22Rv1 (cell line): ENCODE data around the gene BABAM2.

Experiments
- H3K27ac ChIP-seq: fragments of 450-650 bp; 2 replicates; pipeline ENCODE4 v1.5.1; 2017
- ZFX ChIP-seq: fragments of 450-650 bp; IDR thresholded peaks from 2 replicates; pipeline ENCODE4 v1.6.1; 2017; ENCODE audit warnings: antibody characterized with exemption, borderline replicate concordance
- TF ChIP-seq, protein P1 (sequence below): fragments of 450-650 bp; IDR thresholded peaks from 2 replicates; pipeline ENCODE4 v1.5.1; 2017; ENCODE audit warnings: mild to moderate bottlenecking

BABAM2 gene

DNA sequence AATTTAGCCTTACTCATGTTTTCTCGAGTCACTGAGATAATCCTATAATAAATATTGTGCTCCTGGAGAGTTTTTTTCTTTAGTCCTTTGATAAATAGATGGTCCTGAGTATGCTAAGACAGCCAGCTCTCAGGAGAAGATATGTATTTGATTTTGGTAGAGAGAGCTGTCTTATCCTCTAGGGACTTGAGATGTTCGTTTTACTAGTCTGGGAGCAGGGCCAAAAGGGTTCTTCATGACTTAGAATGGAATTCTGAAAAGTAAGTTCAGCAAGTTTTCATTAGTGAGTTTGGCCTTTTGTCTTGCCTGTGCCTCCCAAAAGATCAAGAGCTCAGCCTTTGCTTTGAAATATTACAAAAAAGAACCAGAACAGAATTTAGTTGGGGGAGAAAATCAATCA, 246.7 kb downstream of the BABAM2 start:
- no peak overlapping the region for H3K27ac ChIP-seq
- TF ChIP-seq ZFX, result no peak
- TF ChIP-seq, protein P1, sequence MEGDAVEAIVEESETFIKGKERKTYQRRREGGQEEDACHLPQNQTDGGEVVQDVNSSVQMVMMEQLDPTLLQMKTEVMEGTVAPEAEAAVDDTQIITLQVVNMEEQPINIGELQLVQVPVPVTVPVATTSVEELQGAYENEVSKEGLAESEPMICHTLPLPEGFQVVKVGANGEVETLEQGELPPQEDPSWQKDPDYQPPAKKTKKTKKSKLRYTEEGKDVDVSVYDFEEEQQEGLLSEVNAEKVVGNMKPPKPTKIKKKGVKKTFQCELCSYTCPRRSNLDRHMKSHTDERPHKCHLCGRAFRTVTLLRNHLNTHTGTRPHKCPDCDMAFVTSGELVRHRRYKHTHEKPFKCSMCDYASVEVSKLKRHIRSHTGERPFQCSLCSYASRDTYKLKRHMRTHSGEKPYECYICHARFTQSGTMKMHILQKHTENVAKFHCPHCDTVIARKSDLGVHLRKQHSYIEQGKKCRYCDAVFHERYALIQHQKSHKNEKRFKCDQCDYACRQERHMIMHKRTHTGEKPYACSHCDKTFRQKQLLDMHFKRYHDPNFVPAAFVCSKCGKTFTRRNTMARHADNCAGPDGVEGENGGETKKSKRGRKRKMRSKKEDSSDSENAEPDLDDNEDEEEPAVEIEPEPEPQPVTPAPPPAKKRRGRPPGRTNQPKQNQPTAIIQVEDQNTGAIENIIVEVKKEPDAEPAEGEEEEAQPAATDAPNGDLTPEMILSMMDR, result no peak

DNA sequence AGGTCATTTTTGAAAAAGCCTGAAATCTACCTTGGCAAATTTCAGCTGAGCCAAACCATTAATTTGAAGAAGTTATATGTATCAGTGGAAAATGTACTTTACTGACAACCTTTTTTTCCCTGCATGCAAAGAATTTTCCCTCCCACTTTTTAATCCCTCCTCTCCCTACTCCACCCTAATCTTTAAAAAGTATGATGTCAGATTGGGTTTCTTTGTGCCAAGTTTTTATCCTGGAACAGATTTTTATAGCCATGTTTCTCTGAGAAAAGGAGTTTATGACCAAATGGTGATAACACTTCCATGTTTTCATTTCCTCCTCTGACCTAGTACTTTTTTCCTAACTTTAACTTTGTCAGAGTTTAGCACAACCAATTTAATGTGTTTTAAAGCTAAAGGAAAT, 251.9 kb downstream of the BABAM2 start:
- TF ChIP-seq, protein P1, result no peak
- no peak for TF ChIP-seq ZFX
- H3K27ac ChIP-seq, result no peak overlapping the region

DNA sequence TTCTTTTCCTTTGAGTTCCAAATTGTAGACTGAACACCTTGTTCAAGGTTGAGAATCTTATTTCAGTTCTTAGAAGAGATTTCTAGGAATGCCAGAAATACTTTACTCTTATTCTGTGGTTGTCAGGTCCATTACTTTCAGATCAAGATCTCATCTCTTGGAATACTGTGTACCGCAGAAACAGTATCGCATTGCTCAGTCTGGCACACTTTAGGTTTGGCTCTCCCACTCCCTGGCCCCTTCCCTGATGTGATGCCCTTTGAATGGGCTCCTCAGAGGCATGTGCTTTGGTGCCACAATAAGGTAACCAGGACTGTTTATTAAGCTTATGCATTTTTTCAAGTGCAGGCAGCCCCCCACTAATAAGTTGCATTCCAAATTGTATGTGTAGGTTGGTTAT, 257.5 kb downstream of the BABAM2 start:
- no peak overlapping the region for H3K27ac ChIP-seq
- TF ChIP-seq, protein P1, result no peak
- no peak for TF ChIP-seq ZFX

DNA sequence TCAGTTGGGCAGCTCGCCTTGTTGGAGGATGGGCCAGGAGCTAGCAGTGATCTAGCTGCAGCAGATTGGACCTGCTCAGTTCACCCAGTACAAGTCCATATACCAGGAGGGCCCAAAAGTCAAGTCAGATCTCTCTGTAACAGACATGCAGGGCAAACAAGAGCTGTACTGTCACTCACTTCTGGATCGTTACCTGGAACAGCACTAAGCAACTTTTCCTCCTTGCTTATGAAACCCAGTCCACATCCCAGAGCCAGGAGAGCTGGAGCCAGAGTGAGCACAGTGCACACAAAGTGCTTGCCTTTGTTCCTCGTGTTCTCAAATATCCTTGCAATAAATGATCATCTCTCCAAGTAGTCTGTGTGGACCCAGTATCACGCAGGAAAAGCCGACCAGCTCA, 258.0 kb downstream of the BABAM2 start:
- TF ChIP-seq, protein P1, result no peak
- no peak for TF ChIP-seq ZFX

DNA sequence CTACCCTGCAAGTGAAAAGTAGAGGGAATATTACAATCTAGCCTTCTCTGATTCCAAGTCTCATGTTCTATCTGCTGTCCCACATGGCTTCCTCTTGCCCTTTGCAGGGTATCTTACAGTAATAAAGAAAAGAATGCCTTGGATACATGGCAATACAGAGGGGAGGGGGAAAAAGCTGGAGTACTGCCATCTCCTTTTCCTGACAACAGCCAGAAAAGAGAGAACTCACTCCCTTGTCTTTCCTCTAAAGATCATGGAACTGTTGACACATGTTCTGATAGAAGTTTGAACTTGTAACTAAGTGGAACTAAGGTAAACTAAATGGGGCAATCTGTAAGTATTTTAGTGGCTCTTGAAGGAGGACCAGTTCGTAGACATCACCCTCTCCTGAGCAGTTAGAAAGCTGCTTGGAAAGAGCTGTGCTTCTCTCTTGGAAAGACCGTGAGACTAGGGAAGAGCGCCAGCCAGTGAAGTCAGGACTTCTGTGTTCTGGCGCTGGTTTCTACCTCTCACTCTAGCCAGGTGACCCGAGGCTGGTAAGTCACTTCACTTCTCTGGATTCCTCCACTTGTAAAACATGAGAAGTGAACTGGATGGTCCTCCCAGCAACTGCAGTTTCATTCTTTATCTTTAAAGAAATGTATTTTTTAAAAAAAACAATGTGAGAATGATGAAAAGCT, 259.8 kb downstream of the BABAM2 start:
- TF ChIP-seq, protein P1, result no peak
- TF ChIP-seq ZFX, result no peak
- H3K27ac ChIP-seq, result no peak overlapping the region

More for the DNA sequence above, 258.0 kb downstream of the BABAM2 start:
- no peak overlapping the region for H3K27ac ChIP-seq

DNA sequence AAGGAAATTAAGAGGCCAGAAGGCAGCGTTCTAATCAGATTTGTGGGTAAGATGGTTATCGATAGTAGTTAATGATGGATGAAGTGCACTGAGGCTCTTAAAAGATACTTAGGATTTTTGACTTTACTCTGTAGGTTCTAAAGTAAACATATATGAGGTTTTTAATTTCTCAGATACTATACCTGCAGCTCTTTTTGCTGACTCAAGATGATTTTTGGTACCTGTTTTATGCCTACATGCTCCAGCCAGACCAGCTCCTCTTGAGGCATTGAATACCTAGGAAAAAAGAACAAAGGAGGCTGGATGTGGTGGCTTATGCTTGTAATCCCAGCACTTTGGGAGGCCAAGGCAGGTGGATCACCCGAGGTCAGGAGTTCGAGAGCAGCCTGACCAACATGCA, 260.5 kb downstream of the BABAM2 start:
- no peak overlapping the region for H3K27ac ChIP-seq
- TF ChIP-seq, protein P1, result no peak
- no peak for TF ChIP-seq ZFX

DNA sequence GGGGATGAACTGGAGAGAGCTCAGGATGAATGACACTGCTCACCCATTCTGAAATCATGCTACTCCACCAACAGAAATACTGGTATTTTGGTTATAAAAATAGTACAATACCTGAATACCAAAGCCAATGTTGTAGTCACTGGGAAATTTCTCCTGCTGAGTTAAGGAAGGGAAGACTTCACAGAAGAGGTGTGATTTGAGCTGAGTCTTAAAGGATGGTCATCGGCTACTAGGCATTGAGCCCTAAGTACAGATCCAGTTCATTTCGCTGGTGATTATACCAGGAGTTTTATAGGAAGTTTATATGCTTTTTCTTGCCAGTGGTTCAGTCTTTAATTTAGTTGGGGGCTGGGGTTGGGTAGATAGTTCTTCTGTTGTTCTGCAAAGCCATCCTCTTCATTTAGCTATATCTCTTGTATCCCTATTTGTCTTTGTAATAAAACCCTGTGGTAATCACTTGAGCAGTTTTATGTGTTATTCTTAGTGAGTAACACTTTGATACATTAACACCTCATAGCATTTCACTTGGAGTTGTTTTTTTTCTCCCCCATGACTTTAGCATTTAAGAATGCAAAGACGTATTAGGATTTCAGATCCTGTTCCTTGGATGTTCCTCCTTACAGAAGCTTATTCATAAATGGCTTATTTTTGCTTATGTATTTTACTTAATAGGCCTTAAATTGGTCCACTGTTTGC, 262.2 kb downstream of the BABAM2 start:
- TF ChIP-seq, protein P1, result no peak
- TF ChIP-seq ZFX, result no peak
- H3K27ac ChIP-seq, result no peak overlapping the region
